Adrenal gland (tissue), 5 donors: ENCODE data around the gene GAL3ST1.

Experiments
- POLR2A ChIP-seq, 2 donors: fragments of 450-650 bp; IDR thresholded peaks; one replicate each; pipeline ENCODE4 v1.6.1; 2017; ENCODE audit warnings: antibody characterized with exemption in 2 of 2, mild to moderate bottlenecking in 2 of 2, moderate library complexity in 1 of 2
- TF ChIP-seq, protein P1 (sequence below), 6 experiments: fragments of 450-650 bp in 4 of 6; fragments of 200-600 bp in 2 of 6; sonication (generic) in 1 of 6; IDR thresholded peaks; 1 replicate in 5 of 6; 2 replicates in 1 of 6; pipeline versions ENCODE4 v1.5.1 to v1.8.0; 2016 to 2021; ENCODE audit warnings: antibody characterized with exemption in 6 of 6, mild to moderate bottlenecking in 2 of 6, moderate library complexity in 1 of 6
- donor health status: DM: no; HTN: no; CAD: no.

DNA sequence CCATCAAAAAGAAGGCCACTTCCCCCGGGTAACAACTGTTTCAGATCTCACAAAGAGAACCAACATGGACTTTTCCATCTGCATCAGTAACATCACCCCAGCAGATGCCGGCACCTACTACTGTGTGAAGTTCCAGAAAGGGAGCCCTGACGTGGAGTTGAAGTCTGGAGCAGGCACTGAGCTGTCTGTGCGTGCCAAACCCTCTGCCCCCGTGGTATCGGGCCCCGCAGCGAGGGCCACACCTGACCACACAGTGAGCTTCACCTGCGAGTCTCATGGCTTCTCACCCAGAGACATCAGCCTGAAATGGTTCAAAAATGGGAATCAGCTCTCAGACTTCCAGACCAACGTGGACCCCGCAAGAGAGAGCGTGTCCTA is 31.7 kb downstream of the GAL3ST1 start:
- TF ChIP-seq, protein P1, sequence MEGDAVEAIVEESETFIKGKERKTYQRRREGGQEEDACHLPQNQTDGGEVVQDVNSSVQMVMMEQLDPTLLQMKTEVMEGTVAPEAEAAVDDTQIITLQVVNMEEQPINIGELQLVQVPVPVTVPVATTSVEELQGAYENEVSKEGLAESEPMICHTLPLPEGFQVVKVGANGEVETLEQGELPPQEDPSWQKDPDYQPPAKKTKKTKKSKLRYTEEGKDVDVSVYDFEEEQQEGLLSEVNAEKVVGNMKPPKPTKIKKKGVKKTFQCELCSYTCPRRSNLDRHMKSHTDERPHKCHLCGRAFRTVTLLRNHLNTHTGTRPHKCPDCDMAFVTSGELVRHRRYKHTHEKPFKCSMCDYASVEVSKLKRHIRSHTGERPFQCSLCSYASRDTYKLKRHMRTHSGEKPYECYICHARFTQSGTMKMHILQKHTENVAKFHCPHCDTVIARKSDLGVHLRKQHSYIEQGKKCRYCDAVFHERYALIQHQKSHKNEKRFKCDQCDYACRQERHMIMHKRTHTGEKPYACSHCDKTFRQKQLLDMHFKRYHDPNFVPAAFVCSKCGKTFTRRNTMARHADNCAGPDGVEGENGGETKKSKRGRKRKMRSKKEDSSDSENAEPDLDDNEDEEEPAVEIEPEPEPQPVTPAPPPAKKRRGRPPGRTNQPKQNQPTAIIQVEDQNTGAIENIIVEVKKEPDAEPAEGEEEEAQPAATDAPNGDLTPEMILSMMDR (IDR thresholded peaks at IDR 0.05), result no peak
- TF ChIP-seq POLR2A (IDR thresholded peaks at IDR 0.05), result no peak
